Ectodermal cell (in vitro differentiated cells): ENCODE data around the gene ALX3.

Source experiments
- H3K27ac ChIP-seq: 2 replicates; pipeline ENCODE4 v1.7.0; 2013; ENCODE audit warnings: mild to moderate bottlenecking, low read depth, low read length; ENCODE audit not compliant: insufficient read depth, poor library complexity, severe bottlenecking
- H3K27me3 ChIP-seq: 2 replicates; pipeline ENCODE4 v1.7.0; 2013; ENCODE audit warnings: mild to moderate bottlenecking, low read length; ENCODE audit not compliant: insufficient read depth, control insufficient read depth, poor library complexity, severe bottlenecking
- H3K36me3 ChIP-seq: one replicate; pipeline ENCODE4 v1.7.0; 2013; ENCODE audit warnings: low read length; ENCODE audit not compliant: control insufficient read depth, insufficient read depth
- H3K4me1 ChIP-seq: one replicate; pipeline ENCODE4 v1.7.0; 2013; ENCODE audit warnings: low read length; ENCODE audit not compliant: control insufficient read depth, insufficient read depth
- H3K4me3 ChIP-seq: 2 replicates; pipeline ENCODE4 v1.7.0; 2013; ENCODE audit warnings: low read depth, low read length, control low read depth; ENCODE audit not compliant: insufficient read depth
- H3K9me3 ChIP-seq: 2 replicates; pipeline ENCODE4 v1.7.0; 2013; ENCODE audit warnings: mild to moderate bottlenecking, low read length, moderate library complexity; ENCODE audit not compliant: control insufficient read depth
- WGBS, 2 experiments: methylation state at CpG; one replicate each; pipeline ENCODE4 v1.1.7; 2013; ENCODE audit warnings: missing lambda C conversion rate in 2 of 2; 5-methylcytosine and 5-hydroxymethylcytosine counted together

ALX3 gene

GRCh38 chr1:110089561-110090275 is 19.2 kb upstream of the ALX3 start:
- H3K27me3 ChIP-seq: peaks cover 34% of the 10 kb centered on the region
- H3K9me3 ChIP-seq: no peaks in the 10 kb centered on the region
- WGBS, 2 experiments: 48 to 56% methylated on average over 7 of the region's 7 CpGs
- peaks cover 9% of the 10 kb centered on the region for H3K4me1 ChIP-seq
- H3K27ac ChIP-seq: no peak overlapping the region
- no peaks in the 10 kb centered on the region for H3K36me3 ChIP-seq
- no peak overlapping the region for H3K4me3 ChIP-seq

GRCh38 chr1:110088739-110089316 is 18.4 kb upstream of the ALX3 start:
- WGBS, 2 experiments: 85% methylated on average over 10 of the region's 10 CpGs
- no peaks in the 10 kb centered on the region for H3K9me3 ChIP-seq
- no peak overlapping the region for H3K27ac ChIP-seq
- H3K4me1 ChIP-seq: peaks cover 9% of the 10 kb centered on the region
- no peaks in the 10 kb centered on the region for H3K36me3 ChIP-seq
- H3K27me3 ChIP-seq: peaks cover 42% of the 10 kb centered on the region
- H3K4me3 ChIP-seq: no peak overlapping the region

GRCh38 chr1:110087812-110088738 is 17.6 kb upstream of the ALX3 start:
- Histone ChIP-seq H3K9me3 (no peaks in the 10 kb centered on the region), H3K36me3 (no peaks in the 10 kb centered on the region), H3K4me1 (peaks cover 14% of the 10 kb centered on the region), H3K27ac (no peak overlapping the region), H3K4me3 (no peak overlapping the region), H3K27me3 (peaks cover 50% of the 10 kb centered on the region)
- WGBS, 2 experiments: 62 to 65% methylated on average over 15 of the region's 15 CpGs

- H3K27me3 ChIP-seq: peaks cover 61% of the 10 kb centered on the region
- WGBS, 2 experiments: 75 to 80% methylated on average over 4 of the region's 4 CpGs
Observed at GRCh38 chr1:110086961-110087360, 16.5 kb upstream of the ALX3 start.

GRCh38 chr1:110085671-110086070 is 15.2 kb upstream of the ALX3 start:
- Histone ChIP-seq H3K27me3 (peaks cover 74% of the 10 kb centered on the region), H3K36me3 (no peaks in the 10 kb centered on the region), H3K9me3 (no peaks in the 10 kb centered on the region), H3K27ac (no peak overlapping the region), H3K4me3 (no peak overlapping the region), H3K4me1 (peaks cover 14% of the 10 kb centered on the region)
- 22 to 25% methylated on average over 5 of the region's 5 CpGs for WGBS, 2 experiments

More at GRCh38 chr1:110086961-110087360, 16.5 kb upstream of the ALX3 start:
- Histone ChIP-seq H3K4me1 (peaks cover 14% of the 10 kb centered on the region), H3K4me3 (no peak overlapping the region), H3K9me3 (no peaks in the 10 kb centered on the region), H3K36me3 (no peaks in the 10 kb centered on the region), H3K27ac (no peak overlapping the region)

DNA sequence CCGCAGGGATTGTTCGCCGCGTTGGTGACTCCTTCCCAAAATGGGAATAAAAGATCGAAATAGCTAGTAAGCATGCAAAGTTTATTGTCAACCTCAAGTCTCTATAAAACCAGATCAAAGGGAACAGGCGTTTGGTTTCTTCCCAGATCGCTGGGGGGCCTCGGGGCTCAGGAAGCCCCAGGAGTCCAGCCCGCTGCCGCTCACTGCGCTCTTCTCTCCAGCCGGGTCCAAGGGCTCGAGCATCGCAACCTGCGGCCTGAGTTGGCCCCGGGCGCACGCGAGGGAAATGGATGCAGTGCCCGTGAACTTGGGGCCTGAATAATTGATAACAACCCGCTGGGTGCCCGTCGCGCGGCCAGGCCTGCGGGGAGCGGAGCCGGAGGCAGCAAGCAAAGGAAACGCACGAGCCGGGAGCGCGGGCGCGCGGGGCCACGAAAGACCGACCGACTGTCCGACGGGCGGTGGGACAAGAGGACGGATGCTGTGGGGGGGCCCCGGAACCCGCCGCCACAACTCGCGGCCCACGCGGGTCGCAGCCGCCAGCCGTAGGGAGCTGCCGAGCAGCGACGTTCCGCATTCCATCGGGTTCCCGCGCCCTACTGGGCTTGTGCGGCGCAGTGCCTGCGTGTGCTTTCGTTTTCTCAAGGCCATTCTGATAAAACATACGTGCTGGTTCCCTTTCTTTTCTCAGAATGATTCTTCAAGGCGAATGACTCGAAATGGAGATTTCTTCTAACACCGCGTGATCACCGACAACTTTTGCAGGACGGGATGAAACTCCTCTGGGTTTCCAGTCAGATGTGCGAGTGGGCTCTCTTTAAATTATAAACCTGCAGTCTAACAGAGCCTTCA is 14.0 kb upstream of the ALX3 start:
- WGBS, 2 experiments: 3% methylated on average over 72 of the region's 72 CpGs
- Histone ChIP-seq H3K9me3 (no peaks in the 10 kb centered on the region), H3K4me1 (peaks cover 8% of the 10 kb centered on the region), H3K27me3 (peaks cover 78% of the 10 kb centered on the region), H3K27ac (no peak overlapping the region), H3K4me3 (no peak overlapping the region), H3K36me3 (no peaks in the 10 kb centered on the region)

- H3K36me3 ChIP-seq: no peaks in the 10 kb centered on the region
- peaks cover 5% of the 10 kb centered on the region for H3K4me1 ChIP-seq
- peaks cover 84% of the 10 kb centered on the region for H3K27me3 ChIP-seq
- H3K27ac ChIP-seq: no peak overlapping the region
- H3K4me3 ChIP-seq: no peak overlapping the region
- 2 to 3% methylated on average over 37 of the region's 37 CpGs for WGBS, 2 experiments
- no peaks in the 10 kb centered on the region for H3K9me3 ChIP-seq
Observed at GRCh38 chr1:110083866-110084226, 13.4 kb upstream of the ALX3 start.

- Histone ChIP-seq H3K4me1 (peaks cover 5% of the 10 kb centered on the region), H3K4me3 (no peak overlapping the region), H3K9me3 (no peaks in the 10 kb centered on the region), H3K36me3 (no peaks in the 10 kb centered on the region), H3K27me3 (peaks cover 88% of the 10 kb centered on the region), H3K27ac (no peak overlapping the region)
- 14 to 18% methylated on average over 14 to 15 of the region's 15 CpGs for WGBS, 2 experiments
Observed at GRCh38 chr1:110083061-110083865, 12.8 kb upstream of the ALX3 start.

GRCh38 chr1:110082477-110082876 is 12.0 kb upstream of the ALX3 start:
- no peaks in the 10 kb centered on the region for H3K9me3 ChIP-seq
- H3K36me3 ChIP-seq: no peaks in the 10 kb centered on the region
- 58 to 61% methylated on average over 5 of the region's 5 CpGs for WGBS, 2 experiments
- peaks cover 5% of the 10 kb centered on the region for H3K4me1 ChIP-seq
- no peak overlapping the region for H3K4me3 ChIP-seq
- H3K27me3 ChIP-seq: peaks cover 82% of the 10 kb centered on the region
- no peak overlapping the region for H3K27ac ChIP-seq
